ENCODE measurements around the gene NPAS3. TPM values are rescaled to one million over a fixed set of nuclear protein-coding genes. Genes with fewer than 3 reads are reported as not detected.

The NPAS3 gene
- total and polyA plus RNA-seq, 4 donors, result 0.07 to 0.09 (median 0.08) TPM; not detected in 1

- no peak overlapping the region for H3K9ac ChIP-seq (ENCODE audit: low read depth in 1 of 2, low read length in 2 of 2)
- no peaks in the 10 kb centered on the region for H3K9me3 ChIP-seq (ENCODE audit: control insufficient read depth in 4 of 4, low read length in 3 of 4)
- no peak overlapping the region for H3K4me3 ChIP-seq (ENCODE audit: low read depth in 1 of 3, low read length in 3 of 3)
- no peaks in the 10 kb centered on the region for H3K36me3 ChIP-seq (ENCODE audit: control insufficient read depth in 4 of 4, insufficient read depth in 3 of 4, low read depth in 1 of 4, low read length in 3 of 4)
- TF ChIP-seq HNF4A (conservative IDR thresholded peaks at IDR 0.05) (no peak), REST (IDR thresholded peaks at IDR 0.05) (no peak), FOXA2 (IDR thresholded peaks at IDR 0.05) (no peak)
- H3K27ac ChIP-seq (ENCODE audit: low read depth in 1 of 2, low read length in 2 of 2), result no peak overlapping the region
- whole genome bisulfite sequencing, result 71% methylated on average over 3 of the region's 3 CpGs
- H3K27me3 ChIP-seq (ENCODE audit: control insufficient read depth in 4 of 4, insufficient read depth in 4 of 4, low read length in 3 of 4), result no peaks in the 10 kb centered on the region
- DNase-seq (ENCODE audit: low spot score), result no peak
- H3K4me1 ChIP-seq (ENCODE audit: control insufficient read depth in 4 of 4, insufficient read depth in 4 of 4, low read length in 3 of 4), result no peaks in the 10 kb centered on the region
These were observed 342.0 kb downstream of the NPAS3 start for GRCh38 chr14:33280646-33281045.

GRCh38 chr14:33282331-33283230, 343.9 kb downstream of the NPAS3 start:
- 80% methylated on average over 11 of the region's 11 CpGs for WGBS
- H3K9me3 ChIP-seq (ENCODE audit: control insufficient read depth in 4 of 4, low read length in 3 of 4), result no peaks in the 10 kb centered on the region
- H3K4me3 ChIP-seq (ENCODE audit: low read depth in 1 of 3, low read length in 3 of 3), result no peak overlapping the region
- H3K27ac ChIP-seq (ENCODE audit: low read depth in 1 of 2, low read length in 2 of 2), result no peak overlapping the region
- H3K36me3 ChIP-seq (ENCODE audit: control insufficient read depth in 4 of 4, insufficient read depth in 3 of 4, low read depth in 1 of 4, low read length in 3 of 4), result no peaks in the 10 kb centered on the region
- DNase-seq (ENCODE audit: low spot score), result no peak
- no peak for TF ChIP-seq NR2F2 (IDR thresholded peaks at IDR 0.05)
- no peak for TF ChIP-seq TAF1 (conservative IDR thresholded peaks at IDR 0.05)
- no peak for TF ChIP-seq YY1 (IDR thresholded peaks at IDR 0.05)
- no peak for TF ChIP-seq EGR1 (IDR thresholded peaks at IDR 0.05; ENCODE audit: low read depth in 2 of 2)
- no peak for TF ChIP-seq ATF3 (IDR thresholded peaks at IDR 0.05)
- no peak for TF ChIP-seq MAX (IDR thresholded peaks at IDR 0.05)
- no peak for TF ChIP-seq HNF4G (IDR thresholded peaks at IDR 0.05)
- TF ChIP-seq FOXA1 (IDR thresholded peaks at IDR 0.05), result no peak
- no peak for TF ChIP-seq JUND (IDR thresholded peaks at IDR 0.05)
- no peak for TF ChIP-seq CTCF (IDR thresholded peaks at IDR 0.05; ENCODE audit: low read depth, low read length, missing input control)
- no peak for TF ChIP-seq RAD21 (IDR thresholded peaks at IDR 0.05)
- TF ChIP-seq RXRA (IDR thresholded peaks at IDR 0.05), result no peak
- no peak for TF ChIP-seq GABPA (IDR thresholded peaks at IDR 0.05 in 1 of 2, conservative IDR thresholded peaks at IDR 0.05 in 1 of 2)
- no peak for TF ChIP-seq HNF4A (conservative IDR thresholded peaks at IDR 0.05)
- no peak for TF ChIP-seq FOXA2 (IDR thresholded peaks at IDR 0.05)
- H3K4me1 ChIP-seq (ENCODE audit: control insufficient read depth in 4 of 4, insufficient read depth in 4 of 4, low read length in 3 of 4), result no peaks in the 10 kb centered on the region
- no peak overlapping the region for H3K9ac ChIP-seq (ENCODE audit: low read depth in 1 of 2, low read length in 2 of 2)
- H3K27me3 ChIP-seq (ENCODE audit: control insufficient read depth in 4 of 4, insufficient read depth in 4 of 4, low read length in 3 of 4), result no peaks in the 10 kb centered on the region

Measured in liver (tissue), 9 donors.